NCI-H2171 treated with DMSO at 0.1 percent for 48 hours (cell line): Measurements from ENCODE around the gene AK4.
"Not testable (repeated sequence)": the region's sequence is repeated elsewhere in the genome, so short reads cannot be mapped to it uniquely, and the experiment has no call there.

Experiments used
- DNase-seq: peaks from one replicate; lab custom pipeline; 2025; lab: John Stamatoyannopoulos, UW

The AK4 gene

DNA sequence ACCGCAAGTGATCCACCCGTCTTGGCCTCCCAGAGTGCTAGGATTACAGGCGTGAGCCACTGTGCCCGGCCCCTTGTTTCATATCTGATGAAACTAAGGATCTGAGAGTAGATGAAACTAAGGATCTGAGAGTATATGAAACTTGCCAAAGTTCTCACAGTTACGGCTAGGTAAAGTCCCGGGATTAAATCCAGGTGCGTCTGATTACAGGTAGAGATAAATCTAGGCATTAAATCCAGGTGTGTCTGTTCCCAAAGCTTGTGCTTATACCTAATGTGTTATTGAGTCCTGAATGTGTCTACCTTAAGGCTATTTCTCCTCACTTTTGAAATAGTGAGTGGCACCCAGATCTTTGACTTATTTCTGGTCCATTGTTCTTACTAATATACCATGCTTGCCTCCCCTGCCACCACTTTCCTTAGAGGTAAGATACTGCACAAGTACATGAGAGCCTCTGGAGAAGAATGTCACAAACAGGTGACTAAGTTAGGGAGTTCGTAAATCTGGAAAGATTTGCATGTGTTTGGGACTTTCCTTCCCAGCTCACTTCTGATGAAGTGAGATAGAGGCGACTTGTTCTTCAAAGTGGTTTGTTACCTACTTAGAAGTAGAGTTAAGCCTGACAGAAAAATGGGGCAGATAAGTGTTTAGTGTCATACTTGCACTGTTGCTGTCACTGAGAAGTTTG lies 66.5 kb downstream of the AK4 start:
- DNase-seq: no peak

- no peak for DNase-seq
Observed at GRCh38 chr1:65216989-65217388, 69.0 kb downstream of the AK4 start.

DNA sequence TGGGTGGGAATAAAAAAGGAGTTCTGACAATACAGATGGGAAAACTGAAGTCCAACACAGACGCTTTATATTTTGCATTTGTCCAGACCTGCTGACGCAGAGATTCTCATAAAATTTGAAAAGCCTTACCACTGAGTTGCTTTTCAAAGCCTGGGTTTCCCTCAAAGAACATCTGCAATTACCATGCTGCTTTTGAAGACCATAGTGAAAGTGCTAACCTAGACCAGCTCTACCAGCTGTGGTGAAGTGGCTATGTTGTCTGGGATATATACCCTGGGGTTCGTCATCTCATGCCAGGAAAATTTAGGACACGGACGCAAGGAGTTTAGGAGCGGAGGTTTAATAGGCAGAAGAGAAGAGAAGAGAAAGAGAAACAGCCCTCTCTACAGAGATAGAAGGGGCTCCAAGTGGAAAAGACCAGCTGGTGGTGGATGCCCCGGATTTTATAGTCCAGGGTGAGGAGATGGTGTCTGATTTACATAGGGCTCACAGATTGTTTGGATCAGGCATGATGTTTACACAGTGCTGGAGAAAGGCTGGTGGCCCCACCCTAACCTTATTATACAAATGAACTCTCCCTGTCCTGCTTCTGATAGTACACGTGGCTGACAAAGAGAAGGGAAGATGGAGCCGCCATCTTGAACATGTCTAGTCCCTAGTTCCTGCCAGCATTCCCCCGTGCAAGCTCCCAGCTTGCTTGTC lies 73.8 kb downstream of the AK4 start:
- DNase-seq: peak; percentile 9

GRCh38 chr1:65222340-65222940 lies 74.4 kb downstream of the AK4 start:
- no peak for DNase-seq

DNA sequence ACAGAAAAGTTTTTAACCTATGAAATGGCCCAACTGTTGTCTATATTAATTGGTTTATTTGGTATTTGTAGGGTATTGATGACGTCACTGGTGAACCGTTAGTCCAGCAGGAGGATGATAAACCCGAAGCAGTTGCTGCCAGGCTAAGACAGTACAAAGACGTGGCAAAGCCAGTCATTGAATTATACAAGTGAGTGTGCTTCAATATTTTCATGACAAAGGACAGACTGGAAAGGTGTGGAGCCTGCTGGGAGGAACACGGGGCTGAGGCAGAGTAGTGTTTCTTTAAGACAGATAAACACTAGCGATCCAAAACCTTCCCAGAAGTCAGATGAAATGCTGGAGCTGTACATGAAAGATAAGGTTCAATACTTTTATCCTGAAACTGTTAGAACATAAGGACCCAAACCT lies 76.7 kb downstream of the AK4 start:
- no peak for DNase-seq

DNA sequence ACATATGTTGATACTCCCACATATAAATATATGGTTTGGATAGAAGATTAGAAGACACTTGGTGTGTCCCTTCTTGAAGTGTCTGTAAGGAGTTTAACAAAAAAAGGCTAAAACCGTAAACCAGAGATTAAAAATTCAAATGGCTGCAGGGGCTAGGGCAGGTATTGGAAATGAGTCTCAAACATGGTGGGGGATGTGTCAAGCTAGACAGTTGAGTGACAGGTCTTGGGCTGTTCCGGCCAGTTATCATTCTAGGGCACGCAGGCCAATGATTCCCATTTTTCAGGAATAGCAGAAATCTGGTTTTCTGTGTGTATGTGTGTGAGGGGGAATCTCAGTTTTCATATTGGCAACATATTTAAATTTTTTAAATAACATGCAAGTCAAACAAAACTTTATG lies 77.2 kb downstream of the AK4 start:
- DNase-seq: no peak

- DNase-seq: no peak
Observed at GRCh38 chr1:65229201-65229600, 81.2 kb downstream of the AK4 start.

DNA sequence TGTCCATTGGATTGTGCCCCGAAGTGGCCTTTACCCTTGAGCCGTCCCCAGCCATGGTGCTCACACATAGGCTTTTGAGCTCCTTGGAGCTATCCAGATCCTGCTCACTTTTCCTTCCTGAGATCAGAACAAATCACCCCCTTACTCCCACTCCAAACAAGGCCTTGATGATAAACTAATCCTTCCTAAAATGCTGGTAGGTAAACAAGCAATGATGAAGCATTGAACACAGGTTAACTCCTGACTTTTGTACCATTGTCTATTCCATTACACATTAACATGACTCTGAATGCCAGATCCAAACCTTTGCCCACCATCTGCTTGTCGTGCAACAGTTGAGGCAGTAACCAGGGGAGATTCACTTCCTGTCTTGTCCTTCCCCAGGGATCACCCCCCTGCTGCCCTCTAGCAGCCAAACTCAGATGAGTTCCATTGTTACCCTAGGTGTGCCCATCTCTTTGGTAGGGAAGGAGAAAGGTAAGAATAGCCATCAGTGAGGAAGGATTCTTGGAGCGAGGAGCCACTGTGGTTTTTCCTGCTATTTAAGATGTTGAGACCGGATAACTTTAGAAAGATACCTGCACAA lies 81.8 kb downstream of the AK4 start:
- DNase-seq: no peak

GRCh38 chr1:65230731-65231481 lies 82.9 kb downstream of the AK4 start:
- no peak for DNase-seq

DNA sequence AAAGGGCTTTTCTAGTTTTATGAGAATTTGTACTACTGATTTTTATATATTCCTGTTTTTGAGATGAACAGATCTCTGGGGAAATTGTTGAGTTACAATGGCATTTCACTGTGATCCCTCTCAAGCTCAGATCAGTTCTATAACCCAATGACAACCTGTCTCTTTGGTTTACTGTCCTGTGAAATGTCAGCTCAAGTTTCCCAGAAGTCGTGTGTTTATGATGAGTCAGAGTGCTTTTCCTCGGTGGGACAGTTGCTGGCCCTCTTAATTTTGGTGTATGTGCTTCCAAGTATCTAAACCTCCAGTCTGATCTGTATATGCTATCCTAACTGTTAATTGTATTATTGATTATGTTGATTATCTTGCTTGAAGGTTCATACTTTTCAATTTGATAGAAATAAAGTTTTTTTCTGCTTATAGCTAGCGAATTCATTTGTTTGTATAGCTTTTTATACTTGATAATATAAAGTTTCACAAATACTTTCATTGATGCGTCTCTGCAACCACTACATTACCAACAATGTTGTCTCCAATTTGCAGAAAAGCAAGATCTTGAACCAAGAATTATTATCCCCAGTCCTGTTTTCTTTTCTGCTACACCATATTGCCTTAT lies 83.8 kb downstream of the AK4 start:
- DNase-seq: no peak

DNA sequence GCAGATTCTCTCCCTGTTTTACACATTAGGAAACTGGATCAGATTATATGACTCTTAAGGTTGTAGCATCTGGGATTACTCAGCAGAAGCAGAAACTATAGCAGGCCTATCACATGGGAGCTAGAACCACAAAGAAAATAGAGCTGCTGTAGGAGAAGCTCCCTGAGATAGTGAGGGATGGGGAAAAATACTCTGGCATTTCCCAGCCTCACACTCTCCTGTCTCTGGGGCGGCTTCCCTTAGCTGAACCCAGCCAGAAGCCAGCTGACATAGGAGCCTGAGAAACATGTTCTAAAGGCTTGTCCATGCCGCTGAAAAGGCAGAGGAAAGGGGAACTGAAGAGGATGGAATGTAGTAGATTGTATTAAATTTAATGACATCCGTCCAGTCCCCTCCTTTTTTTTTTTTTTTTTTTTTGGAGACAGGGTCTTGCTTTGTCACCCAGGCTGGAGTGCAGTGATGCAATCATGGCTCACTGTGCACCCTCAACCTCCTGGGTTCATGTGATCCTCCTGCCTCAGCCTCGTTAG lies 84.5 kb downstream of the AK4 start:
- DNase-seq: no peak

- no peak for DNase-seq
Observed at GRCh38 chr1:65233782-65234181, 85.8 kb downstream of the AK4 start.

DNA sequence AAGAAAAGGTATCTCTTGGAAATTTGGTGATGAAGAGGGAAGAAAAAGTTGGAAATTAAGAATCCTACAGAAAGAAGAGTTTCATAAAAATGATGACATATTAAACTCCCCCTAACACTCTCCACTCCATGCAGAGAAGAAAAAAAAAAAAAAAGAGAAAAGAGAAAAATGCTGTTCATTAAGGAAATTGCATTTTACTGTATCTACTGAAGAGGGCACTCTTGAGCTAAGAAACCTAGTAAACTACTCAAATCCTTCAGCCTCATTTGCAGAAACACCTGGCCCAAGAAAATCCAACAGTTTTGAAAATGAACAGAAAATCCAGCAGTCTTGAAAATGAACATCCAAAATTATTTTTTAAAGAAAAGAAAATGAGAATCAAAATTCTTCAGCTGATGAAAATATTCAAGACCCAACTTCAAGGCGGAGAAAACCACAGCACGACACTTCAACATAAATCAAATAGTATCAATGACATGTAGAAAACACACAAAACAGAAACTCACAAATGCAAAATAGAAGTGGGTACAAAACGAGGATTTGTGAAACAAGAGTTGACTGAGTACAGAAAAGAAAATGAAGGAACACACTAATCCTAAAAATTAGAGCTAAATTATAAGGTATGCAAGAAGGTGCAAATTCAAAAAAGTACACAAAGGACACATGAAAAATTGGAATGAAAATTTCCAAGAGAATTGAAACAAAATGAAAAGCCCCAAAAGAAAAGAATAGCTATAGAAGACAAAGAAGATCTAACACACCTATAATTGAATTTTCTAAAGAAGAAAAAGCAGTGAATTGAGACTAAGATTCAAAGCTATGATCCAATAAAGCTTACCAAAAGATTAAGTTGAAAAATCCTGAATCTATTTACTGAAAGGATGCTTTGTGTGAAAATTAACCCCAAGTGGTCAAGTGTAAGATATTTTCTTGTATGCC lies 88.1 kb downstream of the AK4 start:
- DNase-seq: peak; percentile 66

GRCh38 chr1:65237088-65237487 lies 89.1 kb downstream of the AK4 start:
- not testable (repeated sequence) for DNase-seq

DNA sequence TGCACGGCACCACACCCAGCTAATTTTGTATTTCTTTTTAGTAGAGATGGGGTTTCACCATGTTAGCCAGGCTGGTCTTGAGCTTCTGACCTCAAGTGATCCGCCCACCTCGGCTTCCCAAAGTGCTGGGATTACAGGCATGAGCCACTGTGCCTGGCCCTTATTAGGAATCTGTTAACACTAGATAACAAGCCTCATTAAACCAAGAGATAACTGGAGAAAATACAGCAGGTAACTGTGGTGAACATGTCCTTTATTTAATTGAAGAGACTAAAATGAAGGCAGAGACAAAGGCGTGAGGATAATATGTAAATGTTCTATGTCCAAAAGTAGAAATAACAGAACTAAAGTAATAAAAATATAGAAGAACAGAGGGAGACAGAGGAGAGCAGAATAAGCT lies 89.5 kb downstream of the AK4 start:
- no peak for DNase-seq

DNA sequence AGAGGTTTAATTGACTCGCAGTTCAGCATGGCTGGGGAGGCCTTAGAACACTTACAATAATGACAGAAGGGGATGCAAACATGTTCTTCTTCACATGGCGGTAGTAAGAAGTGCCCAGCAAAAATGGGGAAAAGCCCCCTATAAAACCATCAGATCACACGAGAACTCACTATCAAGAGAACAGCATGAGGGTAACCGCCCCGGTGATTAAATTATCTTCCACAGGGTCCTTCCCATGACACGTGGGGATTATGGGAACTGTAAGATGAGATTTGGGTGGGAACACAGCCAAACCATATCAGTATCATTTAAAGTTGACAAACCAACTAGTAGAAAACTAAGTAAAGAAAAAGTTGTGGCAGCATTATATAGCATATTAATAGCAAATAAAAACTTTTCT lies 90.0 kb downstream of the AK4 start:
- DNase-seq: peak; percentile 47

GRCh38 chr1:65243491-65243890 lies 95.5 kb downstream of the AK4 start:
- DNase-seq: no peak

- DNase-seq: no peak
Observed at GRCh38 chr1:65245295-65245694, 97.3 kb downstream of the AK4 start.

- no peak for DNase-seq
Observed at GRCh38 chr1:65247419-65248359, 99.7 kb downstream of the AK4 start.
